ENCODE measurements around the gene FBXW11. TPM values are rescaled to one million over a fixed set of nuclear protein-coding genes. Genes with fewer than 3 reads are reported as not detected.

FBXW11 gene
- total RNA-seq, 1 experiment from 2014 or later, result 123 TPM

DNA sequence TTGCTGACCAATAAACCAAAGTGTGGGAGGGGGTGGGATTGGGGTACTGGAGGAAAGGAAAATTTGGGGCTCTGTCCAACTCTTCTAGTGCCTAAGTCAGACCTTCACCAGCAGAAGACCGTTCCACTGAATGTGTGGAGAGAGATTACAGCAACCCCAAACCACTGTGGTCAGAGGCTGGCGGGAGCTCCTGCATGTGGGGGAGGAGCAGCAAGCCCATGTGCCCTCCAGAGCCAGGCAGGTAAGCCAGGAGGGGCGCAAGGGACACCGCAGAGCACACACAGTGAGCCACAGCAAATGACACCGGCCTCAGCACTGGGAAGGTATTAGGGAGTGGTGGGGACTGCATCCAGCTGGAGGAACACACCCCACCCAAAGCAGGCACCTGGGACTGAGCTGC is 158.0 kb downstream of the FBXW11 start:
- H3K9me3 ChIP-seq (replicated peaks), result no peaks in the 10 kb centered on the region

DNA sequence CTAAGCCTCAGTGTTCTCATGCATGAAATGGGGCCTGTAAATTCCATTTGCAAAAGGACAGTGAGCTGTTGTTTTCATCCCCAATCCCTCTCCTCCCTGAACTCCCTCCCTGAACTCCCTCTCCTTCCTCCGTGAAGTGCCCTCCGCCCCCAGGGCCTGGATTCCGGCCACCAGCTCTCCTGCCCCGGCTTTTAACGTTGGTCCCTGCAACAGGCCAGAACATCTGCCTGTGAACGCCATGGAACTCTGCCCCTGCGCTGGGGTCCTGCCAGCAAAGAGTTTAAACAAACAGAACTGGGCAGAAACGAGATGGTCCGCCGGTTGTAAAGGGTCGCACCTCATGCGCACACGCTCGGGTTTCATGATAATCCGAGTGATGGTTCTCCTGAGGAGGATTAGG is 158.4 kb downstream of the FBXW11 start:
- Histone ChIP-seq H3K27me3 (replicated peaks) (no peaks in the 10 kb centered on the region), H3K36me3 (no peaks in the 10 kb centered on the region), H3K4me3 (no peak overlapping the region), H3K27ac (no peak overlapping the region), H3K4me1 (replicated peaks) (no peaks in the 10 kb centered on the region), H3K9me3 (replicated peaks) (no peaks in the 10 kb centered on the region)
- no peak for DNase-seq (ENCODE audit: low read depth in 1 of 2, low spot score in 2 of 2)

More for the DNA sequence above, 158.0 kb downstream of the FBXW11 start:
- Histone ChIP-seq H3K27me3 (replicated peaks) (no peaks in the 10 kb centered on the region), H3K27ac (no peak overlapping the region), H3K36me3 (no peaks in the 10 kb centered on the region), H3K4me3 (no peak overlapping the region), H3K4me1 (replicated peaks) (no peaks in the 10 kb centered on the region)
- DNase-seq (ENCODE audit: low read depth in 1 of 2, low spot score in 2 of 2), result no peak

DNA sequence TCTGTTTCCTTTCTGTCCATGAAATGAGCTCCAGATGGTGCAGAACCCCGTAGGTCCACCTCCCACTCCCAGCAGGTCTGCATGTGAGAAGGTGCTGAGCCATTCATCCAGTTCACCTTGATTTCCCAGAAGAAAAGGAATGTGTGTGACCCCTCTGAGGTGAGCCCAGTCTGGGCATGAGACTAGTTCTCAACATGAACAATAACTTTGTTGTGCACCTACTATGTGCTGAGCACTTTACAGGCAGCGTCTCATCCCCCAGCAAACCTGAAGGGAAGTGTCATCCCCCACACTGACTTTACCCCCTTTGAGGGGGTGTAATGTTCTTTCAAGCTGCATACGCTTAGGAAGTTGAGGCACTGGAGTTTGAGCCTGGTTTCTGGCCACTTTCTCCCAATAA is 159.4 kb downstream of the FBXW11 start:
- Histone ChIP-seq H3K27me3 (replicated peaks) (no peaks in the 10 kb centered on the region), H3K4me3 (no peak overlapping the region), H3K36me3 (no peaks in the 10 kb centered on the region), H3K27ac (no peak overlapping the region), H3K4me1 (replicated peaks) (no peaks in the 10 kb centered on the region), H3K9me3 (replicated peaks) (no peaks in the 10 kb centered on the region)
- DNase-seq (ENCODE audit: low read depth in 1 of 2, low spot score in 2 of 2), result no peak

- DNase-seq (ENCODE audit: low read depth in 1 of 2, low spot score in 2 of 2), result no peak
- Histone ChIP-seq H3K27ac (no peak overlapping the region), H3K4me3 (no peak overlapping the region), H3K36me3 (no peaks in the 10 kb centered on the region), H3K4me1 (replicated peaks) (no peaks in the 10 kb centered on the region), H3K27me3 (replicated peaks) (no peaks in the 10 kb centered on the region), H3K9me3 (replicated peaks) (no peaks in the 10 kb centered on the region)
Observed at GRCh38 chr5:171846323-171846722, 160.1 kb downstream of the FBXW11 start.

DNA sequence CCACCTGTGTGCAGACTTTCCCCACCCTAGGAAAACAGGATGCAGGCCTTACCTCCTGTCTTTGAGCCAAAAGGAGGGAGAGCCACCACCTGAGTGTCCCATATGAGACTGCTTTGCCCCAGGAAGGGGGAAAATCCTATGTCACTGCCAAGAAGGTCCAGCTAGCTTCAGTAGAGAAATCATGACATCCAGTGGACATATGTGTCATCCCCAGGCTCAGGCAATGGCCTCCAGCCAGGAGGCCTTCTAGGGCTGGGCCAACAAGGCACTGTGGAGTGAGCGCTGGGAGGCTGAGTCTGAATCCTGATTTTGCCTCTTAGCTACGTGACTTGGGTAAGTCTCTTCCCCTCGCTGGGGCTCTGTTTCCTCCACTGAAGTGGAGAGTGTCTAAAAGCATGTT is 160.6 kb downstream of the FBXW11 start:
- no peaks in the 10 kb centered on the region for H3K9me3 ChIP-seq (replicated peaks)

GRCh38 chr5:171845040-171845630 is 161.3 kb downstream of the FBXW11 start:
- Histone ChIP-seq H3K4me1 (replicated peaks) (no peaks in the 10 kb centered on the region), H3K27ac (no peak overlapping the region), H3K9me3 (replicated peaks) (no peaks in the 10 kb centered on the region), H3K36me3 (no peaks in the 10 kb centered on the region), H3K4me3 (no peak overlapping the region), H3K27me3 (replicated peaks) (no peaks in the 10 kb centered on the region)
- DNase-seq (ENCODE audit: low read depth in 1 of 2, low spot score in 2 of 2), result no peak

More for the DNA sequence above, 160.6 kb downstream of the FBXW11 start:
- Histone ChIP-seq H3K4me1 (replicated peaks) (no peaks in the 10 kb centered on the region), H3K27ac (no peak overlapping the region), H3K36me3 (no peaks in the 10 kb centered on the region), H3K4me3 (no peak overlapping the region), H3K27me3 (replicated peaks) (no peaks in the 10 kb centered on the region)
- peak in 1 of 2 experiments; percentile 17 for DNase-seq (ENCODE audit: low read depth in 1 of 2, low spot score in 2 of 2)

DNA sequence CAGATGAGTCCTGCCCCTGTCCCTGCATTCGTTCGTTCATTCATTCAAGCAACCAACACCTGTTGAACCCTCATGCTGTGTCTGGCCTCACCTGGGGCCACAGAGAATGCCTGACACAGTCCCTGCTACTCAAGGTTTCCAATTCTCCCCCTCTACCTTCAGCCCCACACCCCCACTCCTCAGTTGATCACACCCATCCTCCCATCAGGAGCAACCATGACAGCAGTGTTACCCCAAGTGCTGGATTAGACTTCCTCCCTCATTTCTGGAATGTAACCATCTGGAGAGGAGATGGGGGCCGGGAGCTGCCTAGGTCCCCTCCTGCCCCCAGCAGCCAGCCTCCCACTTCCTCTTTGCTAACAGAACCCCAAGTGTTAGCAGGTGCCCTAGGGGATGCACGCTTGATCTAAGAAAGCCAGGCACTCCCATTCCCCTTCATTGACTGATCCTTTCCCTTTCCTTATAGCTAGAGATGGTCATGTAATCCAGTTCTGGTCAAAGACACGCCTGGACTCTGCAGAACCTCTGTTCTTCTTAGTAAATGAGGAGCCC is 163.6 kb downstream of the FBXW11 start:
- no peaks in the 10 kb centered on the region for H3K4me1 ChIP-seq (replicated peaks)
- no peak for DNase-seq (ENCODE audit: low read depth in 1 of 2, low spot score in 2 of 2)
- H3K27ac ChIP-seq, result no peak overlapping the region
- no peak overlapping the region for H3K4me3 ChIP-seq
- H3K9me3 ChIP-seq (replicated peaks), result no peaks in the 10 kb centered on the region
- no peaks in the 10 kb centered on the region for H3K27me3 ChIP-seq (replicated peaks)
- no peaks in the 10 kb centered on the region for H3K36me3 ChIP-seq

- no peak for DNase-seq (ENCODE audit: low read depth in 1 of 2, low spot score in 2 of 2)
- Histone ChIP-seq H3K9me3 (replicated peaks) (no peaks in the 10 kb centered on the region), H3K4me1 (replicated peaks) (no peaks in the 10 kb centered on the region), H3K27ac (no peak overlapping the region), H3K36me3 (no peaks in the 10 kb centered on the region), H3K27me3 (replicated peaks) (no peaks in the 10 kb centered on the region), H3K4me3 (no peak overlapping the region)
Observed at GRCh38 chr5:171841984-171842776, 164.3 kb downstream of the FBXW11 start.

DNA sequence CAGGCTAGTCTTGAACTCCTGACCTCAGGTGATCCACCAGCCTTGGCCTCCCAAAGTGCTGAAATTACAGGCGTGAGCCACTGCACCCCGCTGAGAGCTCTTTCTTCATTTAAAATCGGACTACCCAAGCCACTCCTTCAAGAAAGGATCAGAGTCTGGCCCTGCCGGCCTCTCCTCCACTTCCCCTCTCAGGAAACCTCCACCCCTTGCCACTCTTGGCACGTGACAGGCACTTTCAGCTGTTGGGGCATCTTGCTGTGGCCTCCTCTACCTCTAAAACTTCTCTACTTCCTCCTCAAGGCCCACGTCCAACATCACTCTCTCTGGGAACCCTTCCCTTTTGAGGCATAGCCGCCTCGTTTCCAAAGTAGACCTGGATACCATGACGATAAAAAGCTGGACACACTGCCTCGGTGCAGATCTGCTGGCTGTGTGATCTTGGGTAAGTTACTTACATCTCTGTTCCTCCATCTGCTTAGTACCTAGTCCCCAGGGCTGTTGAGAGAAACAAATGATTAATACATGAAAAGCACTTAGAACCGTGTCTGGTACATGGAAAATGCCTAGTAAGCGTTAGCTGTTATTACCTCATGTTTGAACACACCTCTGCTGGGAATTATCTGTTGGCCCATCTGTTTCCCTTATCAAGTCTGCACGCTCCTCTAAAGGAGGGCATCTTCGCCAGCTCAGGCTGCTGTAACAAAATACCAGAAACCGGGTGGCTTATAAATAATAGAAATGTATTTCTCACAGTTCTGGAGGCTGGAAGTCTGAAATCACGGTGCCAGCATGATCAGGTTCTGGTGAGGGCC is 165.5 kb downstream of the FBXW11 start:
- H3K9me3 ChIP-seq (replicated peaks), result no peaks in the 10 kb centered on the region
- no peaks in the 10 kb centered on the region for H3K27me3 ChIP-seq (replicated peaks)
- H3K4me1 ChIP-seq (replicated peaks), result no peaks in the 10 kb centered on the region
- no peaks in the 10 kb centered on the region for H3K36me3 ChIP-seq
- H3K4me3 ChIP-seq, result no peak overlapping the region
- H3K27ac ChIP-seq, result no peak overlapping the region
- DNase-seq (ENCODE audit: low read depth in 1 of 2, low spot score in 2 of 2), result no peak

GRCh38 chr5:171840066-171840465 is 166.4 kb downstream of the FBXW11 start:
- Histone ChIP-seq H3K36me3 (no peaks in the 10 kb centered on the region), H3K27me3 (replicated peaks) (no peaks in the 10 kb centered on the region), H3K4me3 (no peak overlapping the region), H3K27ac (no peak overlapping the region), H3K4me1 (replicated peaks) (no peaks in the 10 kb centered on the region), H3K9me3 (replicated peaks) (no peaks in the 10 kb centered on the region)
- DNase-seq (ENCODE audit: low read depth in 1 of 2, low spot score in 2 of 2), result no peak

GRCh38 chr5:171839112-171839511 is 167.3 kb downstream of the FBXW11 start:
- H3K27ac ChIP-seq, result no peak overlapping the region
- DNase-seq (ENCODE audit: low read depth in 1 of 2, low spot score in 2 of 2), result no peak

GRCh38 chr5:171838066-171838465 is 168.4 kb downstream of the FBXW11 start:
- Histone ChIP-seq H3K4me1 (replicated peaks) (no peaks in the 10 kb centered on the region), H3K27ac (no peak overlapping the region), H3K27me3 (replicated peaks) (no peaks in the 10 kb centered on the region), H3K4me3 (no peak overlapping the region), H3K36me3 (no peaks in the 10 kb centered on the region), H3K9me3 (replicated peaks) (0 out of 2 replicates have a peak, but pooled peaks cover 6% of the 10 kb centered on the region)
- no peak for DNase-seq (ENCODE audit: low read depth in 1 of 2, low spot score in 2 of 2)

More at GRCh38 chr5:171839112-171839511, 167.3 kb downstream of the FBXW11 start:
- Histone ChIP-seq H3K27me3 (replicated peaks) (no peaks in the 10 kb centered on the region), H3K36me3 (no peaks in the 10 kb centered on the region), H3K9me3 (replicated peaks) (no peaks in the 10 kb centered on the region), H3K4me1 (replicated peaks) (no peaks in the 10 kb centered on the region), H3K4me3 (no peak overlapping the region)

- DNase-seq (ENCODE audit: low read depth in 1 of 2, low spot score in 2 of 2), result no peak
- no peak overlapping the region for H3K27ac ChIP-seq
- H3K36me3 ChIP-seq, result no peaks in the 10 kb centered on the region
- no peaks in the 10 kb centered on the region for H3K4me1 ChIP-seq (replicated peaks)
- no peak overlapping the region for H3K4me3 ChIP-seq
- H3K27me3 ChIP-seq (replicated peaks), result no peaks in the 10 kb centered on the region
- 0 out of 2 replicates have a peak, but pooled peaks cover 10% of the 10 kb centered on the region for H3K9me3 ChIP-seq (replicated peaks)
Observed at GRCh38 chr5:171837522-171837921, 168.9 kb downstream of the FBXW11 start.

Data from SJSA1 (cell line).